Epithelial cell of proximal tubule (primary cell): Measurements from ENCODE around the gene TRIM24. TPM values are rescaled to one million over a fixed set of nuclear protein-coding genes. Genes with fewer than 3 reads are reported as not detected.

Source experiments
- DNase-seq: peaks from one replicate; pipeline ENCODE4 v3.0.0-alpha.2; 2011; ENCODE audit warnings: low read depth
- H3K4me3 ChIP-seq: 2 replicates; pipeline ENCODE4 v1.5.1; 2011; ENCODE audit warnings: low read depth, mild to moderate bottlenecking, low read length
- CTCF ChIP-seq: conservative IDR thresholded peaks from 2 replicates; pipeline ENCODE4 v1.5.1; 2012; ENCODE audit warnings: low read depth, mild to moderate bottlenecking, low read length
- total RNA-seq: library from RNA; depleted of rRNA; stranded (reverse); fragments of >200 nt; gene quantifications from 2 replicates; pipeline ENCODE4 v1.2.3, GENCODE V29; 2015

The TRIM24 gene
- total RNA-seq, 1 donor from 2014 or later: 21.4 TPM

GRCh38 chr7:138431517-138431916, 28.5 kb upstream of the TRIM24 start:
- no peak for DNase-seq
- no peak overlapping the region for H3K4me3 ChIP-seq
- no peak for TF ChIP-seq CTCF

- no peak for TF ChIP-seq CTCF
- no peak for DNase-seq
- H3K4me3 ChIP-seq: no peak overlapping the region
Measured at GRCh38 chr7:138433583-138434443, 26.2 kb upstream of the TRIM24 start.

- no peak overlapping the region for H3K4me3 ChIP-seq
- no peak for DNase-seq
- no peak for TF ChIP-seq CTCF
Measured at GRCh38 chr7:138434597-138435019, 25.5 kb upstream of the TRIM24 start.

GRCh38 chr7:138435231-138435919, 24.7 kb upstream of the TRIM24 start:
- no peak for DNase-seq
- no peak for TF ChIP-seq CTCF
- H3K4me3 ChIP-seq: no peak overlapping the region

GRCh38 chr7:138436388-138436787, 23.7 kb upstream of the TRIM24 start:
- TF ChIP-seq CTCF: no peak
- no peak overlapping the region for H3K4me3 ChIP-seq
- DNase-seq: no peak

GRCh38 chr7:138440460-138440859, 19.6 kb upstream of the TRIM24 start:
- no peak for TF ChIP-seq CTCF
- no peak overlapping the region for H3K4me3 ChIP-seq
- no peak for DNase-seq
